HFFc6 (cell line): ENCODE measurements around the gene STON2. TPM values are rescaled to one million over a fixed set of nuclear protein-coding genes. Genes with fewer than 3 reads are reported as not detected.
"Not testable (repeated sequence)": the region's sequence is repeated elsewhere in the genome, so short reads cannot be mapped to it uniquely, and the experiment has no call there.

Experiments used
- DNase-seq: peaks from one replicate; pipeline ENCODE4 v3.0.0-alpha.2; 2018
- H3K27ac Mint-ChIP-seq: 2 replicates; pipeline ENCODE4 v1.8.0; 2020; ENCODE audit warnings: mild to moderate bottlenecking, mixed read lengths
- H3K27me3 Mint-ChIP-seq: 2 replicates; pipeline ENCODE4 v1.8.0; 2021; ENCODE audit warnings: mild to moderate bottlenecking, moderate library complexity, mixed read lengths; ENCODE audit not compliant: insufficient read depth
- H3K36me3 Mint-ChIP-seq: 2 replicates; pipeline ENCODE4 v1.8.0; 2021; ENCODE audit warnings: low read depth, mixed read lengths
- H3K4me1 Mint-ChIP-seq: 2 replicates; pipeline ENCODE4 v1.8.0; 2020; ENCODE audit warnings: low read depth, mixed read lengths
- H3K4me3 Mint-ChIP-seq: 2 replicates; pipeline ENCODE4 v1.8.0; 2020; ENCODE audit warnings: mild to moderate bottlenecking, moderate library complexity, mixed read lengths
- H3K9me3 Mint-ChIP-seq: 2 replicates; pipeline ENCODE4 v1.8.0; 2020; ENCODE audit warnings: mild to moderate bottlenecking, mixed read lengths
- CTCF ChIP-seq: fragments of 200-600 bp; sonication (generic); IDR thresholded peaks from 2 replicates; pipeline ENCODE4 v1.5.0; 2021; ENCODE audit warnings: antibody characterized with exemption, mild to moderate bottlenecking
- total RNA-seq, 6 experiments: library from RNA; stranded (reverse); fragmentation: NEBNext Ultra II Directional; extraction: Animal tissue kit (Norgen Biotek cat#: 25700); gene quantifications; 2 replicates in 1 of 6; 3 replicates in 5 of 6; pipeline ENCODE4 v1.2.3, GENCODE V29; 2021

The STON2 gene
- total RNA-seq, 6 experiments from 2014 or later: not detected

GRCh38 chr14:81245771-81246170 is 154.4 kb downstream of the STON2 start:
- no peak for DNase-seq
- Mint-ChIP-seq H3K4me1 (no peaks in the 10 kb centered on the region), H3K27me3 (no peaks in the 10 kb centered on the region; the same call in none of the 2 replicates), H3K36me3 (no peaks in the 10 kb centered on the region), H3K4me3 (no peak overlapping the region), H3K9me3 (peaks cover 5% of the 10 kb centered on the region; the same call in 1 of the 2 replicates), H3K27ac (no peak overlapping the region)
- no peak for TF ChIP-seq CTCF

- not testable (repeated sequence) for H3K27ac Mint-ChIP-seq, H3K4me3 Mint-ChIP-seq, H3K36me3 Mint-ChIP-seq, DNase-seq, H3K9me3 Mint-ChIP-seq, H3K27me3 Mint-ChIP-seq, H3K4me1 Mint-ChIP-seq
Measured at GRCh38 chr14:81244431-81244830, 155.7 kb downstream of the STON2 start.

GRCh38 chr14:81243499-81243898 is 156.6 kb downstream of the STON2 start:
- H3K4me1 Mint-ChIP-seq: no peaks in the 10 kb centered on the region
- peaks cover 5% of the 10 kb centered on the region; the same call in 1 of the 2 replicates for H3K9me3 Mint-ChIP-seq
- H3K4me3 Mint-ChIP-seq: no peak overlapping the region
- no peak for DNase-seq
- no peaks in the 10 kb centered on the region; the same call in none of the 2 replicates for H3K27me3 Mint-ChIP-seq
- no peaks in the 10 kb centered on the region for H3K36me3 Mint-ChIP-seq
- TF ChIP-seq CTCF: no peak
- H3K27ac Mint-ChIP-seq: no peak overlapping the region

GRCh38 chr14:81236849-81237248 is 163.3 kb downstream of the STON2 start:
- H3K36me3 Mint-ChIP-seq, H3K27ac Mint-ChIP-seq, H3K4me1 Mint-ChIP-seq, DNase-seq, H3K9me3 Mint-ChIP-seq, H3K4me3 Mint-ChIP-seq, H3K27me3 Mint-ChIP-seq: not testable (repeated sequence)

GRCh38 chr14:81236138-81236537 is 164.0 kb downstream of the STON2 start:
- Mint-ChIP-seq H3K4me1 (no peaks in the 10 kb centered on the region), H3K36me3 (no peaks in the 10 kb centered on the region), H3K27me3 (peaks cover 2% of the 10 kb centered on the region), H3K4me3 (no peak overlapping the region), H3K27ac (no peak overlapping the region), H3K9me3 (no peaks in the 10 kb centered on the region)
- TF ChIP-seq CTCF: no peak
- DNase-seq: no peak

GRCh38 chr14:81235096-81235495 is 165.0 kb downstream of the STON2 start:
- Mint-ChIP-seq H3K4me3 (no peak overlapping the region), H3K36me3 (no peaks in the 10 kb centered on the region), H3K4me1 (no peaks in the 10 kb centered on the region), H3K27me3 (peaks cover 5% of the 10 kb centered on the region), H3K9me3 (no peaks in the 10 kb centered on the region), H3K27ac (no peak overlapping the region)
- no peak for TF ChIP-seq CTCF
- DNase-seq: no peak

GRCh38 chr14:81234278-81234677 is 165.8 kb downstream of the STON2 start:
- H3K27me3 Mint-ChIP-seq: peaks cover 5% of the 10 kb centered on the region
- no peaks in the 10 kb centered on the region for H3K36me3 Mint-ChIP-seq
- H3K27ac Mint-ChIP-seq: no peak overlapping the region
- H3K4me1 Mint-ChIP-seq: no peaks in the 10 kb centered on the region
- H3K9me3 Mint-ChIP-seq: no peaks in the 10 kb centered on the region
- DNase-seq: no peak
- H3K4me3 Mint-ChIP-seq: no peak overlapping the region
- TF ChIP-seq CTCF: no peak
